ENCODE data around the gene MRGPRE.

The MRGPRE gene

GRCh38 chr11:3194016-3194816 lies 38.0 kb downstream of the MRGPRE start:
- Histone ChIP-seq H3K36me3 (ENCODE audit: control insufficient read depth, low read length) (no peaks in the 10 kb centered on the region), H3K79me2 (ENCODE audit: control insufficient read depth, low read length) (no peaks in the 10 kb centered on the region), H4K20me1 (ENCODE audit: control insufficient read depth, insufficient read depth, low read depth, low read length) (no peaks in the 10 kb centered on the region), H3K9me2 (replicated peaks; ENCODE audit: control insufficient read depth, low read length) (no peaks in the 10 kb centered on the region), H3F3A (ENCODE audit: control insufficient read depth, insufficient read depth) (no peaks in the 10 kb centered on the region), H3K9me3 (ENCODE audit: control insufficient read depth, insufficient read depth, low read length) (no peaks in the 10 kb centered on the region), H3K27ac (ENCODE audit: low read depth, low read length) (no peak overlapping the region), H3K27me3 (ENCODE audit: control insufficient read depth, low read length) (no peaks in the 10 kb centered on the region), H3K4me3 (ENCODE audit: low read length) (no peak overlapping the region), H3K4me2 (ENCODE audit: low read length) (no peak overlapping the region), H3K4me1 (ENCODE audit: control insufficient read depth, low read length) (no peaks in the 10 kb centered on the region)
- TF ChIP-seq EZH2phosphoT487 (IDR thresholded peaks at IDR 0.05; ENCODE audit: borderline replicate concordance, low read length) = no peak
- TF ChIP-seq, protein P1, sequence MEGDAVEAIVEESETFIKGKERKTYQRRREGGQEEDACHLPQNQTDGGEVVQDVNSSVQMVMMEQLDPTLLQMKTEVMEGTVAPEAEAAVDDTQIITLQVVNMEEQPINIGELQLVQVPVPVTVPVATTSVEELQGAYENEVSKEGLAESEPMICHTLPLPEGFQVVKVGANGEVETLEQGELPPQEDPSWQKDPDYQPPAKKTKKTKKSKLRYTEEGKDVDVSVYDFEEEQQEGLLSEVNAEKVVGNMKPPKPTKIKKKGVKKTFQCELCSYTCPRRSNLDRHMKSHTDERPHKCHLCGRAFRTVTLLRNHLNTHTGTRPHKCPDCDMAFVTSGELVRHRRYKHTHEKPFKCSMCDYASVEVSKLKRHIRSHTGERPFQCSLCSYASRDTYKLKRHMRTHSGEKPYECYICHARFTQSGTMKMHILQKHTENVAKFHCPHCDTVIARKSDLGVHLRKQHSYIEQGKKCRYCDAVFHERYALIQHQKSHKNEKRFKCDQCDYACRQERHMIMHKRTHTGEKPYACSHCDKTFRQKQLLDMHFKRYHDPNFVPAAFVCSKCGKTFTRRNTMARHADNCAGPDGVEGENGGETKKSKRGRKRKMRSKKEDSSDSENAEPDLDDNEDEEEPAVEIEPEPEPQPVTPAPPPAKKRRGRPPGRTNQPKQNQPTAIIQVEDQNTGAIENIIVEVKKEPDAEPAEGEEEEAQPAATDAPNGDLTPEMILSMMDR (IDR thresholded peaks at IDR 0.05; ENCODE audit: low read depth, low read length, poor library complexity, severe bottlenecking) = no peak

GRCh38 chr11:3193373-3194015 lies 38.7 kb downstream of the MRGPRE start:
- no peaks in the 10 kb centered on the region for H3K9me2 ChIP-seq (replicated peaks; ENCODE audit: control insufficient read depth, low read length)
- no peaks in the 10 kb centered on the region for H3K4me1 ChIP-seq (ENCODE audit: control insufficient read depth, low read length)
- no peak overlapping the region for H3K4me2 ChIP-seq (ENCODE audit: low read length)
- no peaks in the 10 kb centered on the region for H3K79me2 ChIP-seq (ENCODE audit: control insufficient read depth, low read length)
- no peak overlapping the region for H3K4me3 ChIP-seq (ENCODE audit: low read length)
- H4K20me1 ChIP-seq (ENCODE audit: control insufficient read depth, insufficient read depth, low read depth, low read length) = no peaks in the 10 kb centered on the region
- no peak for TF ChIP-seq EZH2phosphoT487 (IDR thresholded peaks at IDR 0.05; ENCODE audit: borderline replicate concordance, low read length)
- TF ChIP-seq, protein P1 (IDR thresholded peaks at IDR 0.05; ENCODE audit: low read depth, low read length, poor library complexity, severe bottlenecking) = no peak
- no peaks in the 10 kb centered on the region for H3F3A ChIP-seq (ENCODE audit: control insufficient read depth, insufficient read depth)
- H3K9me3 ChIP-seq (ENCODE audit: control insufficient read depth, insufficient read depth, low read length) = no peaks in the 10 kb centered on the region
- no peaks in the 10 kb centered on the region for H3K36me3 ChIP-seq (ENCODE audit: control insufficient read depth, low read length)
- H3K27ac ChIP-seq (ENCODE audit: low read depth, low read length) = no peak overlapping the region
- H3K27me3 ChIP-seq (ENCODE audit: control insufficient read depth, low read length) = no peaks in the 10 kb centered on the region

GRCh38 chr11:3192511-3193372 lies 39.5 kb downstream of the MRGPRE start:
- H3K27me3 ChIP-seq (ENCODE audit: control insufficient read depth, low read length) = no peaks in the 10 kb centered on the region

More at GRCh38 chr11:3192511-3193372, 39.5 kb downstream of the MRGPRE start:
- Histone ChIP-seq H3K4me2 (ENCODE audit: low read length) (no peak overlapping the region), H3K79me2 (ENCODE audit: control insufficient read depth, low read length) (no peaks in the 10 kb centered on the region), H3K9me2 (replicated peaks; ENCODE audit: control insufficient read depth, low read length) (no peaks in the 10 kb centered on the region), H3K4me1 (ENCODE audit: control insufficient read depth, low read length) (no peaks in the 10 kb centered on the region), H3K9me3 (ENCODE audit: control insufficient read depth, insufficient read depth, low read length) (no peaks in the 10 kb centered on the region), H3F3A (ENCODE audit: control insufficient read depth, insufficient read depth) (no peaks in the 10 kb centered on the region), H3K27ac (ENCODE audit: low read depth, low read length) (no peak overlapping the region), H3K36me3 (ENCODE audit: control insufficient read depth, low read length) (no peaks in the 10 kb centered on the region), H4K20me1 (ENCODE audit: control insufficient read depth, insufficient read depth, low read depth, low read length) (no peaks in the 10 kb centered on the region), H3K4me3 (ENCODE audit: low read length) (no peak overlapping the region)
- TF ChIP-seq EZH2phosphoT487 (IDR thresholded peaks at IDR 0.05; ENCODE audit: borderline replicate concordance, low read length) = no peak
- TF ChIP-seq, protein P1 (IDR thresholded peaks at IDR 0.05; ENCODE audit: low read depth, low read length, poor library complexity, severe bottlenecking) = no peak
